HepG2 (cell line): ENCODE data around the gene SLC1A5. TPM values are rescaled to one million over a fixed set of nuclear protein-coding genes. Genes with fewer than 3 reads are reported as not detected.

Experiments
- ESRRA ChIP-seq: sonication (generic); formaldehyde crosslinking; IDR thresholded peaks from 2 replicates; pipeline ENCODE4 v1.5.1; 2020; ENCODE audit warnings: mild to moderate bottlenecking, low read depth, missing genetic modification reagents
- FOXA1 ChIP-seq, 2 experiments: fragments of 450-650 bp in 1 of 2; sonication (generic) in 1 of 2; formaldehyde crosslinking in 1 of 2; IDR thresholded peaks; 2 replicates each; pipeline versions ENCODE4 v1.4.0 to v1.6.1; 2016 to 2020; ENCODE audit warnings: missing genetic modification reagents in 1 of 2
- FOXP1 ChIP-seq, 2 experiments: fragments of 450-650 bp in 1 of 2; IDR thresholded peaks; 2 replicates each; pipeline ENCODE4 v1.6.1; 2017 to 2018; ENCODE audit warnings: antibody characterized with exemption in 1 of 2
- GFI1 ChIP-seq: sonication (generic); formaldehyde crosslinking; IDR thresholded peaks from 2 replicates; pipeline ENCODE4 v1.5.0; 2020; ENCODE audit warnings: missing genetic modification reagents, mild to moderate bottlenecking, borderline replicate concordance
- GLI4 ChIP-seq: sonication (generic); formaldehyde crosslinking; IDR thresholded peaks from 2 replicates; pipeline ENCODE4 v1.5.1; 2020; ENCODE audit warnings: missing genetic modification reagents, mild to moderate bottlenecking, moderate library complexity, borderline replicate concordance
- GZF1 ChIP-seq: sonication (generic); formaldehyde crosslinking; IDR thresholded peaks from 2 replicates; pipeline ENCODE4 v1.5.1; 2020; ENCODE audit warnings: mild to moderate bottlenecking, missing genetic modification reagents
- JUND ChIP-seq: sonication (generic); formaldehyde crosslinking; IDR thresholded peaks from 2 replicates; pipeline ENCODE4 v1.8.0; 2022; ENCODE audit warnings: mild to moderate bottlenecking, missing genetic modification reagents
- NCOA1 ChIP-seq: sonication (generic); formaldehyde crosslinking; IDR thresholded peaks from 2 replicates; pipeline ENCODE4 v1.9.0; 2021; ENCODE audit warnings: missing genetic modification reagents
- NCOA5 ChIP-seq: sonication (generic); formaldehyde crosslinking; IDR thresholded peaks from 2 replicates; pipeline ENCODE4 v1.4.0; 2020; ENCODE audit warnings: missing genetic modification reagents
- PHF20 ChIP-seq: sonication (generic); formaldehyde crosslinking; IDR thresholded peaks from 2 replicates; pipeline ENCODE4 v1.5.0; 2020; ENCODE audit warnings: mild to moderate bottlenecking, missing genetic modification reagents
- RXRB ChIP-seq: IDR thresholded peaks from 2 replicates; pipeline ENCODE4 v1.6.1; 2016; ENCODE audit warnings: borderline replicate concordance, missing genetic modification reagents, missing compliant biosample characterization
- SIN3A ChIP-seq: IDR thresholded peaks from 2 replicates; pipeline ENCODE4 v1.6.1; 2011; ENCODE audit warnings: low read depth, mild to moderate bottlenecking, control low read depth, low read length, borderline replicate concordance
- YEATS4 ChIP-seq: sonication (generic); formaldehyde crosslinking; IDR thresholded peaks from 2 replicates; pipeline ENCODE4 v1.4.0; 2020; ENCODE audit warnings: missing genetic modification reagents, borderline replicate concordance
- ZFP82 ChIP-seq: sonication (generic); formaldehyde crosslinking; IDR thresholded peaks from 2 replicates; pipeline ENCODE4 v1.5.1; 2020; ENCODE audit warnings: mild to moderate bottlenecking, missing genetic modification reagents, borderline replicate concordance
- ZNF251 ChIP-seq: sonication (generic); formaldehyde crosslinking; IDR thresholded peaks from 2 replicates; pipeline ENCODE4 v1.9.0; 2021; ENCODE audit warnings: mild to moderate bottlenecking, missing genetic modification reagents
- ZNF317 ChIP-seq: sonication (generic); formaldehyde crosslinking; IDR thresholded peaks from 2 replicates; pipeline ENCODE4 v1.5.0; 2020; ENCODE audit warnings: mild to moderate bottlenecking, missing genetic modification reagents
- ZNF335 ChIP-seq: sonication (generic); formaldehyde crosslinking; IDR thresholded peaks from 2 replicates; pipeline ENCODE4 v1.4.0; 2020; ENCODE audit warnings: missing genetic modification reagents
- ZNF382 ChIP-seq: sonication (generic); formaldehyde crosslinking; IDR thresholded peaks from 2 replicates; pipeline ENCODE4 v1.5.0; 2020; ENCODE audit warnings: missing genetic modification reagents, mild to moderate bottlenecking, borderline replicate concordance
- ZNF761 ChIP-seq: sonication (generic); formaldehyde crosslinking; conservative IDR thresholded peaks from 2 replicates; pipeline ENCODE4 v1.4.0; 2020; ENCODE audit warnings: mild to moderate bottlenecking, missing genetic modification reagents
- polyA plus RNA-seq, 8 experiments: library from polyadenylated mRNA; depleted of rRNA in 3 of 8; stranded (reverse) in 7 of 8; unstranded in 1 of 8; fragments of >200 nt; fragmentation: Illumina TruSeq in 4 of 8; extraction: Trizol in 4 of 8; gene quantifications; 2 replicates each; pipeline versions ENCODE4 v1.2.1 to v1.2.3, GENCODE V29; 2011 to 2016; ENCODE audit warnings: low read depth in 4 of 8, missing spikeins in 1 of 8, mixed read lengths in 1 of 8; ENCODE audit not compliant: insufficient read depth in 1 of 8
- total RNA-seq, 5 experiments: library from RNA; depleted of rRNA; stranded (reverse); fragments of >200 nt; fragmentation: Illumina TruSeq; extraction: Trizol; gene quantifications; 2 replicates each; pipeline ENCODE4 v1.2.3, GENCODE V29; 2016; ENCODE audit warnings: low read depth in 1 of 5
- TF ChIP-seq, protein P1 (sequence below): sonication (generic); formaldehyde crosslinking; IDR thresholded peaks from 2 replicates; pipeline ENCODE4 v1.5.0; 2020; ENCODE audit warnings: missing genetic modification reagents, mild to moderate bottlenecking, borderline replicate concordance
- TF ChIP-seq, protein P2 (sequence below): IDR thresholded peaks from 2 replicates; pipeline ENCODE4 v1.6.1; 2016
- TF ChIP-seq, protein P3 (sequence below): sonication (generic); formaldehyde crosslinking; IDR thresholded peaks from 2 replicates; pipeline ENCODE4 v1.4.0; 2020; ENCODE audit warnings: mild to moderate bottlenecking, missing genetic modification reagents
- TF ChIP-seq, protein P4 (sequence below): sonication (generic); formaldehyde crosslinking; conservative IDR thresholded peaks from 2 replicates; pipeline ENCODE4 v1.4.0; 2020; ENCODE audit warnings: missing genetic modification reagents

The SLC1A5 gene
- total and polyA plus RNA-seq, 2 of the 13 experiments (the other 11 are each of a cell fraction or from before 2014, with no cell fraction given), result 120 to 159 TPM

DNA sequence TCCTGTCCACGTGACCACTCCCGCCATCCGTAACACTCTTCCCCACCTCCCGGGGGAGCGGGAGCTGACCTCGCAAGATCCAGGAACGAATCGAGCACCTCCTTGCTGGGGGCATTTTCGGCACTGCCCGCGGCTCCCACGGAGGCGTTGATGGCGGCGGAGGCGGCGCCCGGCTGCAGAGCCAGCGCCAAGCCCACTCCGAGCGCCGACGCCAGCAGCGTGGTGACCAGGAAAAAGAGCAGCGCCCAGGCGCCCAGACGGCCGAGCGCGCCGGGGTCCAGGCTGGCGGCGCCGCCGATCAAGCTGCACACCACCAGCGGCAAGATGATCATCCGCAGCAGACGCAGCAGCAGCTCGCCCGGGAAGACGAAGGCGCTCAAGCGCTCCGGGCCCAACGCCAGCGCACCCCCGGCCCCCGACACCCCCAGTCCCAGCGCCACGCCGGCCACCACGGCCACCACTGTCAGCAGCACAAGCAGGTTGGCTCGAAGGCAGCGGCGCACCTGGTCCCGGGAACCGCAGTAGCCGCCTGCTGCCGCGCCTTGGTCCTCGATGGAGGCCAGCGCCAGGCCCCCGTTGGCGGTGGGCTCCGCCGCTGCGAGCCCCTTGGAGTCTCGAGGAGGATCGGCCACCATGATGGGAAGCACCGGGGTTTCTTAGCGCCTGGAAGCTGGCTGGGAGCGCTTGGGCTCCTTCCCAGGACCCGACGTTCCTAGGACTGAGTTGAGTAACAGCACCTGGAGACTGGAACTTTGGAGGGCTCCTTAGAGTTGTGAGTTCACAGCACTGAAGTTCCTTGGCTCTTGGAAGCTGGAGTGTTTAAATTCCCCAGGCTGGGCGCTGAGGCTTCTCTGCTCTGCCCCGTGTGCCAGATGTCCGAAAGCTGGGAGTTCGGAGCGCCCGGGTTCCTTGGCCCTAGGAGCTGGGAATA is 798 bp downstream of the SLC1A5 start (continued):
- TF ChIP-seq, protein P1, sequence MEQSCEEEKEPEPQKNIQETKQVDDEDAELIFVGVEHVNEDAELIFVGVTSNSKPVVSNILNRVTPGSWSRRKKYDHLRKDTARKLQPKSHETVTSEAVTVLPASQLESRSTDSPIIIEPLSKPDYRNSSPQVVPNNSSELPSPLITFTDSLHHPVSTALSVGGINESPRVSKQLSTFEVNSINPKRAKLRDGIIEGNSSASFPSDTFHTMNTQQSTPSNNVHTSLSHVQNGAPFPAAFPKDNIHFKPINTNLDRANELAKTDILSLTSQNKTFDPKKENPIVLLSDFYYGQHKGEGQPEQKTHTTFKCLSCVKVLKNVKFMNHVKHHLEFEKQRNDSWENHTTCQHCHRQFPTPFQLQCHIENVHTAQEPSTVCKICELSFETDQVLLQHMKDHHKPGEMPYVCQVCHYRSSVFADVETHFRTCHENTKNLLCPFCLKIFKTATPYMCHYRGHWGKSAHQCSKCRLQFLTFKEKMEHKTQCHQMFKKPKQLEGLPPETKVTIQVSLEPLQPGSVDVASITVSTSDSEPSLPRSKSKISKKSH (CRISPR knock-in tag), result no peak
- TF ChIP-seq GFI1 (peak; percentile 16; the same call in 1 of the 2 replicates), ZFP82 (CRISPR knock-in tag) (peak; percentile 74; the same call in 1 of the 2 replicates), ESRRA (CRISPR knock-in tag) (no peak), ZNF335 (CRISPR knock-in tag) (no peak), YEATS4 (CRISPR knock-in tag) (peak; percentile 17; the same call in 1 of the 2 replicates), NCOA1 (CRISPR knock-in tag) (no peak), PHF20 (CRISPR knock-in tag) (no peak), GLI4 (no peak), FOXP1 (IDR thresholded peaks at IDR 0.05) (no peak), FOXP1 (CRISPR knock-in tag; IDR thresholded peaks at IDR 0.05) (no peak), GZF1 (CRISPR knock-in tag) (no peak), ZNF251 (CRISPR knock-in tag) (no peak), ZNF761 (no peak; the same call in 1 of the 2 replicates), JUND (CRISPR knock-in tag) (no peak), SIN3A (peak; percentile 45; the same call in 1 of the 2 replicates), ZNF317 (CRISPR knock-in tag) (0 out of 2 replicates have a peak, but pooled peaks have one; percentile 25), RXRB (no peak), NCOA5 (no peak), FOXA1 (IDR thresholded peaks at IDR 0.05) (no peak), FOXA1 (CRISPR knock-in tag; IDR thresholded peaks at IDR 0.05) (no peak), ZNF382 (CRISPR knock-in tag) (no peak)
- TF ChIP-seq, protein P2, sequence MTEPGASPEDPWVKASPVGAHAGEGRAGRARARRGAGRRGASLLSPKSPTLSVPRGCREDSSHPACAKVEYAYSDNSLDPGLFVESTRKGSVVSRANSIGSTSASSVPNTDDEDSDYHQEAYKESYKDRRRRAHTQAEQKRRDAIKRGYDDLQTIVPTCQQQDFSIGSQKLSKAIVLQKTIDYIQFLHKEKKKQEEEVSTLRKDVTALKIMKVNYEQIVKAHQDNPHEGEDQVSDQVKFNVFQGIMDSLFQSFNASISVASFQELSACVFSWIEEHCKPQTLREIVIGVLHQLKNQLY, result peak; percentile 60
- TF ChIP-seq, protein P3, sequence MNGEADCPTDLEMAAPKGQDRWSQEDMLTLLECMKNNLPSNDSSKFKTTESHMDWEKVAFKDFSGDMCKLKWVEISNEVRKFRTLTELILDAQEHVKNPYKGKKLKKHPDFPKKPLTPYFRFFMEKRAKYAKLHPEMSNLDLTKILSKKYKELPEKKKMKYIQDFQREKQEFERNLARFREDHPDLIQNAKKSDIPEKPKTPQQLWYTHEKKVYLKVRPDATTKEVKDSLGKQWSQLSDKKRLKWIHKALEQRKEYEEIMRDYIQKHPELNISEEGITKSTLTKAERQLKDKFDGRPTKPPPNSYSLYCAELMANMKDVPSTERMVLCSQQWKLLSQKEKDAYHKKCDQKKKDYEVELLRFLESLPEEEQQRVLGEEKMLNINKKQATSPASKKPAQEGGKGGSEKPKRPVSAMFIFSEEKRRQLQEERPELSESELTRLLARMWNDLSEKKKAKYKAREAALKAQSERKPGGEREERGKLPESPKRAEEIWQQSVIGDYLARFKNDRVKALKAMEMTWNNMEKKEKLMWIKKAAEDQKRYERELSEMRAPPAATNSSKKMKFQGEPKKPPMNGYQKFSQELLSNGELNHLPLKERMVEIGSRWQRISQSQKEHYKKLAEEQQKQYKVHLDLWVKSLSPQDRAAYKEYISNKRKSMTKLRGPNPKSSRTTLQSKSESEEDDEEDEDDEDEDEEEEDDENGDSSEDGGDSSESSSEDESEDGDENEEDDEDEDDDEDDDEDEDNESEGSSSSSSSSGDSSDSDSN (CRISPR knock-in tag), result no peak; the same call in 1 of the 2 replicates
- TF ChIP-seq, protein P4, sequence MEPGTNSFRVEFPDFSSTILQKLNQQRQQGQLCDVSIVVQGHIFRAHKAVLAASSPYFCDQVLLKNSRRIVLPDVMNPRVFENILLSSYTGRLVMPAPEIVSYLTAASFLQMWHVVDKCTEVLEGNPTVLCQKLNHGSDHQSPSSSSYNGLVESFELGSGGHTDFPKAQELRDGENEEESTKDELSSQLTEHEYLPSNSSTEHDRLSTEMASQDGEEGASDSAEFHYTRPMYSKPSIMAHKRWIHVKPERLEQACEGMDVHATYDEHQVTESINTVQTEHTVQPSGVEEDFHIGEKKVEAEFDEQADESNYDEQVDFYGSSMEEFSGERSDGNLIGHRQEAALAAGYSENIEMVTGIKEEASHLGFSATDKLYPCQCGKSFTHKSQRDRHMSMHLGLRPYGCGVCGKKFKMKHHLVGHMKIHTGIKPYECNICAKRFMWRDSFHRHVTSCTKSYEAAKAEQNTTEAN (CRISPR knock-in tag), result 0 out of 2 replicates have a peak, but pooled peaks have one; percentile 28
